Esophagus (tissue), 2 donors: ENCODE data around the gene UNC79. TPM values are rescaled to one million over a fixed set of nuclear protein-coding genes. Genes with fewer than 3 reads are reported as not detected.
"Not testable (repeated sequence)": the region's sequence is repeated elsewhere in the genome, so short reads cannot be mapped to it uniquely, and the experiment has no call there.

Experiments
- H3K27ac ChIP-seq, 2 donors: one replicate each; pipeline ENCODE4 v1.5.1; 2013; ENCODE audit warnings: low read depth in 2 of 2, mild to moderate bottlenecking in 2 of 2, inconsistent platforms in 1 of 2, low read length in 1 of 2, moderate library complexity in 1 of 2
- H3K27me3 ChIP-seq, 2 donors: one replicate each; pipeline ENCODE4 v1.6.1; 2013; ENCODE audit warnings: low read length in 2 of 2, control low read depth in 1 of 2, mild to moderate bottlenecking in 1 of 2; ENCODE audit not compliant: insufficient read depth in 2 of 2, control insufficient read depth in 1 of 2
- H3K36me3 ChIP-seq, 2 donors: one replicate each; pipeline ENCODE4 v1.6.1; 2013; ENCODE audit warnings: low read length in 1 of 2; ENCODE audit not compliant: control insufficient read depth in 2 of 2, insufficient read depth in 2 of 2
- H3K4me1 ChIP-seq, 2 donors: one replicate each; pipeline ENCODE4 v1.6.1; 2013; ENCODE audit warnings: low read length in 1 of 2; ENCODE audit not compliant: control insufficient read depth in 2 of 2, insufficient read depth in 2 of 2
- H3K4me3 ChIP-seq, 2 donors: one replicate each; pipeline ENCODE4 v1.5.1; 2013; ENCODE audit warnings: low read length in 2 of 2, mild to moderate bottlenecking in 2 of 2, low read depth in 1 of 2, moderate library complexity in 1 of 2
- H3K9me3 ChIP-seq, 2 donors: one replicate each; pipeline ENCODE4 v1.6.1; 2013; ENCODE audit warnings: mild to moderate bottlenecking in 2 of 2, low read depth in 1 of 2, low read length in 1 of 2, moderate library complexity in 1 of 2; ENCODE audit not compliant: control insufficient read depth in 2 of 2, insufficient read depth in 1 of 2
- WGBS, 2 donors: extraction: QIAGEN DNeasy Blood & Tissue Kit; methylation state at CpG; one replicate each; pipeline ENCODE4 v1.1.7; 2013; 5-methylcytosine and 5-hydroxymethylcytosine counted together
- polyA plus RNA-seq, 2 donors: library from polyadenylated mRNA; stranded (reverse); fragments of 200-250 nt; gene quantifications; one replicate each; pipeline ENCODE4 v1.2.3, GENCODE V29; 2013
- donor health status: healthy with polysubstance abuse.
- donor health status: Bipolar disorder and iron deficiency.

Gene UNC79
- polyA plus RNA-seq, result under 1 TPM; 0.01 to 0.02 TPM

GRCh38 chr14:93430315-93431035 lies at the start of gene UNC79:
Gene UNC79, plus strand, starts transcription at chr14:93430939. Its CDS starts 91 bp downstream, at chr14:93431030.
- WGBS, 2 donors, result 5 to 7% methylated on average over 47 to 51 of the region's 51 CpGs
- no peak within 1 kb of the TSS for H3K27ac ChIP-seq
- H3K27me3 ChIP-seq, result peaks cover 0 to 10% of the 10 kb centered on the region in 2 donors
- H3K9me3 ChIP-seq, result peaks cover 0 to 2% of the 10 kb centered on the region in 2 donors
- no peak within 1 kb of the TSS for H3K4me3 ChIP-seq
- H3K4me1 ChIP-seq, result peaks cover 0 to 2% of the 10 kb centered on the region in 2 donors
- H3K36me3 ChIP-seq, result no peaks in the 10 kb centered on the region

DNA sequence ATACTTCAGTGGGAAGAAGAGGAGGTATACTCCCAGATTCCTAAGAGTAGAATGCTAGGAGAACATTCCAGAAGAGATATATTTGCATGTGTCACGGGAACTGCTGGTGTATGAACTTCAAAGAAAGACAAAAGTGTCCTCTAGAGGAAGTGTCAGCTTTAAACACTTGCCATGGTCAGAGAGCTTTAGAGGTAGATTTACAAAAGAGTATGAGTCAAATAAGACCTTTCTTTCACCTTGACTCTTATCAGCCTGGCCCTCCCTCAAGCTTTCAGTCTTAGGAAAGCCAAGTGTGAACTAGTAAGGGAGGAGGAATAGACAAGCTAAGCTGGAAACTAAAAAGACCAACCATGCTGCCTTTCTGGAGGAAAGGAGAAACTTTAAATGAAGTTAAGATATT lies 49.1 kb upstream of the UNC79 start:
- 41 to 43% methylated on average over 1 of the region's 1 CpG for WGBS, 2 donors
- Histone ChIP-seq H3K9me3 (no peaks in the 10 kb centered on the region), H3K4me1 (no peaks in the 10 kb centered on the region), H3K4me3 (no peak overlapping the region), H3K36me3 (no peaks in the 10 kb centered on the region), H3K27ac (no peak overlapping the region), H3K27me3 (peaks cover 0 to 6% of the 10 kb centered on the region in 2 donors)

GRCh38 chr14:93384256-93384655 lies 46.5 kb upstream of the UNC79 start:
- H3K4me3 ChIP-seq, H3K27me3 ChIP-seq: not testable (repeated sequence)
- 50 to 54% methylated on average over 1 of the region's 1 CpG for WGBS, 2 donors

DNA sequence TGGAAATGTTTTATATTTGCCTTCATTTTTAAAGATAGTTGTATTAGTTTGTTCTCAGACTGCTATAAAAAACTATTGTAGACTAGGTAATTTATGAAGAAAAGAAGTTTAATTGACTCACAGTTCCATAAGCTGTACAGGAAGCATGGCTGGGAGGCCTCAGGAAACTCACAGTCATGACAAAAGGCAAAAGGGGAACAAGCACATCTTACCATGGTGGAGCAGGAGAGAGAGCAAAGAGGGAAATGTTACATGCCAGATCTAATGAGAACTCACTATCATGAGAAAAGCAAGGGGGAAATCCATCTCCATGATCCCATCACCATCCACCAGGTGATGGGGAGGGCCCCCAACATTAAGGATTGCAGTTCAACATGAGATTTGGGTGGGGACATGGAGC lies 35.5 kb upstream of the UNC79 start:
- Histone ChIP-seq H3K9me3 (no peaks in the 10 kb centered on the region), H3K4me1 (no peaks in the 10 kb centered on the region), H3K4me3 (no peak overlapping the region), H3K27ac (no peak overlapping the region), H3K36me3 (no peaks in the 10 kb centered on the region), H3K27me3 (peaks cover 0 to 3% of the 10 kb centered on the region in 2 donors)

More at GRCh38 chr14:93384256-93384655, 46.5 kb upstream of the UNC79 start:
- not testable (repeated sequence) for H3K36me3 ChIP-seq, H3K27ac ChIP-seq, H3K4me1 ChIP-seq, H3K9me3 ChIP-seq

GRCh38 chr14:93396456-93396855 lies 34.3 kb upstream of the UNC79 start:
- Histone ChIP-seq H3K27ac (no peak overlapping the region), H3K4me1 (no peaks in the 10 kb centered on the region), H3K27me3 (peaks cover 0 to 3% of the 10 kb centered on the region in 2 donors), H3K36me3 (no peaks in the 10 kb centered on the region), H3K9me3 (no peaks in the 10 kb centered on the region), H3K4me3 (no peak overlapping the region)
- 83 to 84% methylated on average over 1 of the region's 1 CpG for WGBS, 2 donors

- Histone ChIP-seq H3K27me3 (peaks cover 0 to 3% of the 10 kb centered on the region in 2 donors), H3K9me3 (no peaks in the 10 kb centered on the region), H3K36me3 (no peaks in the 10 kb centered on the region), H3K4me1 (no peaks in the 10 kb centered on the region), H3K27ac (no peak overlapping the region), H3K4me3 (no peak overlapping the region)
These were observed 32.2 kb upstream of the UNC79 start for GRCh38 chr14:93398491-93398890.

DNA sequence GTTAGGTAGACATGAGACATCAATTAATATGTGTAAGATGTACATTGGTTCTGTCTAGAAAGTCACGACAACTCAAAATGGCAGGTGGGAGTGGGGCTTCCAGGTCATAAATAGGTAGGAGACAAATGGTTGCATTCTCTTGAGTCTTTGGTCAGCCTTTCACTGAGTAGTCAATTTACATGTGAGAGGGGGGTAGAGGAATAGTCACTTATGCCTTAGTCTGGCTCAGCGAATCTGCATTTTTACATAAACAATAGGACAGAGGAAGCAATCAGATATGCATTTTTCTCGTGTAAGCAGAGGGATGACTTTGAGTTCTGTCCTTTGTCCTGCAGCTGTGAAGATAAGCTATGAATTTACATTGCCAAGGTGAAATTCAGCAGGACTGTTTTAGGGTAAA lies 27.8 kb upstream of the UNC79 start:
- Histone ChIP-seq H3K4me1 (no peaks in the 10 kb centered on the region), H3K36me3 (no peaks in the 10 kb centered on the region), H3K9me3 (no peaks in the 10 kb centered on the region), H3K27ac (no peak overlapping the region), H3K27me3 (peaks cover 0 to 3% of the 10 kb centered on the region in 2 donors), H3K4me3 (no peak overlapping the region)
- 50 to 58% methylated on average over 3 of the region's 3 CpGs for WGBS, 2 donors

DNA sequence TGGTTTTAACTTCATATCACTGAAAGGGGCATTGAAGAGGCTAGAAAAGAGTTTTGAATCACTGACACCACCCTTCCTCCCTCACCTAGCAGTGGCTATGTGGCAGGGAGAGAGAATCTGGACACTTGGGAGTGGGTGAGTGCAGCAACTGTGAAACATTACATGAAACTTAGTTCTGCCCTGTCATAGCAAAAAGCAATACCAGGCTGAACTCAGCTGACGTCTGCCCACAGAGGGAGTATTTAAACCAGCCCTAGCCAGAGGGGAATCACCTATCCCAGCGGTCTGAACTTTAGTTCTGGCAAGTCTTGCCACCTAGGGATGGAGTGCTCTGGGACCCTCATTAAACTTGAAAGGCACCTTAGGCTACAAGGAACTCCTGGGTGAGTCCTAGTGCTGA lies 20.7 kb upstream of the UNC79 start:
- Histone ChIP-seq H3K27ac (no peak overlapping the region), H3K9me3 (peaks cover 0 to 2% of the 10 kb centered on the region in 2 donors), H3K36me3 (no peaks in the 10 kb centered on the region), H3K4me1 (no peaks in the 10 kb centered on the region), H3K4me3 (no peak overlapping the region), H3K27me3 (no peaks in the 10 kb centered on the region)
- WGBS, 2 donors, result 55 to 57% methylated on average over 2 of the region's 2 CpGs

- Histone ChIP-seq H3K27me3 (no peaks in the 10 kb centered on the region), H3K9me3 (peaks cover 0 to 2% of the 10 kb centered on the region in 2 donors), H3K4me1 (no peaks in the 10 kb centered on the region), H3K36me3 (no peaks in the 10 kb centered on the region), H3K4me3 (no peak overlapping the region), H3K27ac (no peak overlapping the region)
- 82 to 83% methylated on average over 3 of the region's 3 CpGs for WGBS, 2 donors
These were observed 19.8 kb upstream of the UNC79 start for GRCh38 chr14:93410893-93411292.

DNA sequence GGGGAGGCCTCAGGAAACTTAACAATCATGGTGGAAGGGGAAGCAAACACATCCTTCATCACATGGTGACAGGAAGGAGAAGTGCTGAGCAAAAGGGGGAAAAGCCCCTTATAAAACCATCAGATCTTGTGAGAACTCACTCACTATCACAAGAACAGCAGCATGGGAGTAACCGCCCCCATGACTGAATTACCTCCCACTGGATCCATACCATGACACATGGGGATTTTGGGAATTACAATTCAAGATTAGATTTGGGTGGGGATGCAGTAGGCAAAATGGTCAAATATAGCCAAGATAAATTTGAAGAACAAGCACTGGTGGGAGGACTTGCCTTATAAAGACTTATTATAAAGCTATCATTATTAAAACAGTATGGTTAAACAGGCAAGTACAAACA lies 5.6 kb upstream of the UNC79 start:
- H3K27me3 ChIP-seq, H3K36me3 ChIP-seq, H3K4me3 ChIP-seq, H3K9me3 ChIP-seq, H3K4me1 ChIP-seq, H3K27ac ChIP-seq: not testable (repeated sequence)
- WGBS, 2 donors, result 96 to 98% methylated on average over 1 of the region's 1 CpG
